Stimulated activated effector memory CD8-positive, alpha-beta T cell treated with anti-CD3 and anti-CD28 coated beads, Interleukin-12 subunit alpha, Interleukin-12 subunit beta, amount 100 ng/mL, for 72 hours (primary cell): ENCODE results near the gene ZSCAN2.
"Not testable (repeated sequence)": the region's sequence is repeated elsewhere in the genome, so short reads cannot be mapped to it uniquely, and the experiment has no call there.

ENCODE experiments used
- ATAC-seq: fragments of 150-1000 bp; cut with Tn5 transposase; 2 replicates; pipeline ENCODE4 v1.10.0; 2021
- DNase-seq, 2 donors: peaks; one replicate each; pipeline ENCODE4 v3.0.0; 2021 to 2022; ENCODE audit warnings: low spot score in 2 of 2
- H3K27ac Mint-ChIP-seq: one replicate; pipeline ENCODE4 v1.8.0; 2022; ENCODE audit warnings: mild to moderate bottlenecking, mixed read lengths
- H3K36me3 Mint-ChIP-seq: one replicate; pipeline ENCODE4 v1.8.0; 2022; ENCODE audit warnings: mild to moderate bottlenecking, mixed read lengths
- H3K4me1 Mint-ChIP-seq: one replicate; pipeline ENCODE4 v1.8.0; 2022; ENCODE audit warnings: mixed read lengths
- H3K4me3 Mint-ChIP-seq: one replicate; pipeline ENCODE4 v1.8.0; 2022; ENCODE audit warnings: mild to moderate bottlenecking, mixed read lengths
- H3K9me3 Mint-ChIP-seq: one replicate; pipeline ENCODE4 v1.8.0; 2022; ENCODE audit warnings: mixed read lengths

ZSCAN2 gene

GRCh38 chr15:84642640-84643039, 41.8 kb downstream of the ZSCAN2 start:
- peaks cover 100% of the 10 kb centered on the region for H3K36me3 Mint-ChIP-seq
- H3K27ac Mint-ChIP-seq, H3K4me3 Mint-ChIP-seq: not testable (repeated sequence)

GRCh38 chr15:84643838-84644237, 43.0 kb downstream of the ZSCAN2 start:
- ATAC-seq (no peak), DNase-seq (no peak)
- H3K4me3 Mint-ChIP-seq, result no peak overlapping the region
- no peaks in the 10 kb centered on the region for H3K9me3 Mint-ChIP-seq
- peaks cover 100% of the 10 kb centered on the region for H3K36me3 Mint-ChIP-seq
- peak overlapping the region; percentile 23 for H3K27ac Mint-ChIP-seq
- peaks cover 28% of the 10 kb centered on the region for H3K4me1 Mint-ChIP-seq

More at GRCh38 chr15:84642640-84643039, 41.8 kb downstream of the ZSCAN2 start:
- DNase-seq, H3K9me3 Mint-ChIP-seq, ATAC-seq: not testable (repeated sequence)
- peaks cover 24% of the 10 kb centered on the region for H3K4me1 Mint-ChIP-seq

- no peak for ATAC-seq
- DNase-seq, result no peak
- Mint-ChIP-seq H3K27ac (peak overlapping the region; percentile 68), H3K9me3 (no peaks in the 10 kb centered on the region), H3K36me3 (peaks cover 100% of the 10 kb centered on the region), H3K4me1 (peaks cover 33% of the 10 kb centered on the region), H3K4me3 (no peak overlapping the region)
Observed at GRCh38 chr15:84645496-84645895, 44.7 kb downstream of the ZSCAN2 start.

- Mint-ChIP-seq H3K4me3 (no peak overlapping the region), H3K9me3 (no peaks in the 10 kb centered on the region), H3K4me1 (peaks cover 29% of the 10 kb centered on the region), H3K27ac (peak overlapping the region; percentile 68), H3K36me3 (peaks cover 100% of the 10 kb centered on the region)
- no peak for ATAC-seq
- no peak for DNase-seq
Observed at GRCh38 chr15:84645997-84646396, 45.2 kb downstream of the ZSCAN2 start.

GRCh38 chr15:84647726-84648125, 46.9 kb downstream of the ZSCAN2 start:
- DNase-seq, result no peak
- H3K4me3 Mint-ChIP-seq, result no peak overlapping the region
- no peaks in the 10 kb centered on the region for H3K9me3 Mint-ChIP-seq
- ATAC-seq, result peak; percentile 31
- peaks cover 100% of the 10 kb centered on the region for H3K36me3 Mint-ChIP-seq
- peak overlapping the region; percentile 83 for H3K27ac Mint-ChIP-seq
- H3K4me1 Mint-ChIP-seq, result peaks cover 40% of the 10 kb centered on the region

- ATAC-seq (no peak), DNase-seq (no peak)
- peaks cover 46% of the 10 kb centered on the region for H3K4me1 Mint-ChIP-seq
- peak overlapping the region; percentile 78 for H3K27ac Mint-ChIP-seq
- H3K9me3 Mint-ChIP-seq, result no peaks in the 10 kb centered on the region
- H3K36me3 Mint-ChIP-seq, result peaks cover 100% of the 10 kb centered on the region
- H3K4me3 Mint-ChIP-seq, result no peak overlapping the region
Observed at GRCh38 chr15:84648539-84648938, 47.7 kb downstream of the ZSCAN2 start.

- Mint-ChIP-seq H3K9me3 (no peaks in the 10 kb centered on the region), H3K4me1 (peaks cover 57% of the 10 kb centered on the region), H3K4me3 (no peak overlapping the region), H3K27ac (peak overlapping the region; percentile 78), H3K36me3 (peaks cover 98% of the 10 kb centered on the region)
- ATAC-seq, result no peak
- no peak for DNase-seq
Observed at GRCh38 chr15:84649706-84650105, 48.9 kb downstream of the ZSCAN2 start.

GRCh38 chr15:84653584-84653909, 52.7 kb downstream of the ZSCAN2 start:
- H3K36me3 Mint-ChIP-seq, result peaks cover 74% of the 10 kb centered on the region
- no peaks in the 10 kb centered on the region for H3K9me3 Mint-ChIP-seq
- H3K4me3 Mint-ChIP-seq, result peak overlapping the region; percentile 89
- no peak for DNase-seq
- no peak for ATAC-seq
- H3K27ac Mint-ChIP-seq, result peak overlapping the region; percentile 97
- H3K4me1 Mint-ChIP-seq, result peaks cover 62% of the 10 kb centered on the region

- peak; percentile 85 for ATAC-seq
- Mint-ChIP-seq H3K36me3 (peaks cover 69% of the 10 kb centered on the region), H3K4me1 (peaks cover 63% of the 10 kb centered on the region), H3K9me3 (no peaks in the 10 kb centered on the region), H3K4me3 (peak within 1 kb of the TSS; percentile 89), H3K27ac (peak within 1 kb of the TSS; percentile 97)
- peak; percentile 98 to 99 for DNase-seq
Observed at GRCh38 chr15:84653910-84654688, 53.3 kb downstream of the ZSCAN2 start, which contains the start of gene WDR73. Gene WDR73 (minus strand): TSS chr15:84654283. CDS start chr15:84654274, 9 bp downstream.

GRCh38 chr15:84654689-84655453, 54.1 kb downstream of the ZSCAN2 start:
- Mint-ChIP-seq H3K27ac (peak overlapping the region; percentile 97), H3K4me1 (peaks cover 69% of the 10 kb centered on the region), H3K9me3 (no peaks in the 10 kb centered on the region), H3K36me3 (peaks cover 61% of the 10 kb centered on the region), H3K4me3 (peak overlapping the region; percentile 89)
- peak; percentile 61 for ATAC-seq
- peak; percentile 63 to 86 for DNase-seq

GRCh38 chr15:84656972-84657371, 56.2 kb downstream of the ZSCAN2 start:
- H3K9me3 Mint-ChIP-seq, result no peaks in the 10 kb centered on the region
- DNase-seq, result no peak
- peak overlapping the region; percentile 52 for H3K27ac Mint-ChIP-seq
- ATAC-seq, result no peak
- H3K36me3 Mint-ChIP-seq, result peaks cover 48% of the 10 kb centered on the region
- peaks cover 70% of the 10 kb centered on the region for H3K4me1 Mint-ChIP-seq
- H3K4me3 Mint-ChIP-seq, result peak overlapping the region; percentile 68

- Mint-ChIP-seq H3K36me3 (peaks cover 41% of the 10 kb centered on the region), H3K4me3 (peak overlapping the region; percentile 68), H3K4me1 (peaks cover 65% of the 10 kb centered on the region), H3K9me3 (no peaks in the 10 kb centered on the region), H3K27ac (peak overlapping the region; percentile 52)
- ATAC-seq (no peak), DNase-seq (no peak)
Observed at GRCh38 chr15:84657748-84658079, 56.9 kb downstream of the ZSCAN2 start.

- Mint-ChIP-seq H3K36me3 (peaks cover 36% of the 10 kb centered on the region), H3K9me3 (no peaks in the 10 kb centered on the region), H3K4me1 (peaks cover 61% of the 10 kb centered on the region), H3K4me3 (peak within 1 kb of the TSS; percentile 68), H3K27ac (peak within 1 kb of the TSS; percentile 84)
- DNase-seq (peak; percentile 70 to 90), ATAC-seq (peak; percentile 78)
Observed at GRCh38 chr15:84658080-84658787, 57.4 kb downstream of the ZSCAN2 start, which contains the start of gene NMB. Gene NMB (minus strand): TSS chr15:84658199. CDS start chr15:84658152, 47 bp downstream.

- ATAC-seq (no peak), DNase-seq (no peak)
- Mint-ChIP-seq H3K36me3 (peaks cover 36% of the 10 kb centered on the region), H3K27ac (peak overlapping the region; percentile 84), H3K9me3 (no peaks in the 10 kb centered on the region), H3K4me1 (peaks cover 55% of the 10 kb centered on the region), H3K4me3 (peak overlapping the region; percentile 68)
Observed at GRCh38 chr15:84658788-84659411, 58.1 kb downstream of the ZSCAN2 start.
